SU-DHL-6 (cell line): ENCODE measurements around the gene TMEM120A.

ENCODE experiments used
- EZH2phosphoT487 ChIP-seq: fragments of 200-600 bp; sonication (generic), shearing (Covaris generic); conservative IDR thresholded peaks from 2 replicates; pipeline ENCODE4 v1.6.1; 2018; ENCODE audit warnings: mild to moderate bottlenecking, antibody characterized with exemption, low read length, moderate library complexity, mixed read lengths
- TF ChIP-seq, protein P1 (sequence below): fragments of 200-600 bp; sonication (generic); IDR thresholded peaks from one replicate; pipeline ENCODE4 v1.5.1; 2017; ENCODE audit warnings: antibody characterized with exemption, mild to moderate bottlenecking, low read length, moderate library complexity; ENCODE audit not compliant: insufficient read depth, poor library complexity, severe bottlenecking

- TF ChIP-seq, protein P1, sequence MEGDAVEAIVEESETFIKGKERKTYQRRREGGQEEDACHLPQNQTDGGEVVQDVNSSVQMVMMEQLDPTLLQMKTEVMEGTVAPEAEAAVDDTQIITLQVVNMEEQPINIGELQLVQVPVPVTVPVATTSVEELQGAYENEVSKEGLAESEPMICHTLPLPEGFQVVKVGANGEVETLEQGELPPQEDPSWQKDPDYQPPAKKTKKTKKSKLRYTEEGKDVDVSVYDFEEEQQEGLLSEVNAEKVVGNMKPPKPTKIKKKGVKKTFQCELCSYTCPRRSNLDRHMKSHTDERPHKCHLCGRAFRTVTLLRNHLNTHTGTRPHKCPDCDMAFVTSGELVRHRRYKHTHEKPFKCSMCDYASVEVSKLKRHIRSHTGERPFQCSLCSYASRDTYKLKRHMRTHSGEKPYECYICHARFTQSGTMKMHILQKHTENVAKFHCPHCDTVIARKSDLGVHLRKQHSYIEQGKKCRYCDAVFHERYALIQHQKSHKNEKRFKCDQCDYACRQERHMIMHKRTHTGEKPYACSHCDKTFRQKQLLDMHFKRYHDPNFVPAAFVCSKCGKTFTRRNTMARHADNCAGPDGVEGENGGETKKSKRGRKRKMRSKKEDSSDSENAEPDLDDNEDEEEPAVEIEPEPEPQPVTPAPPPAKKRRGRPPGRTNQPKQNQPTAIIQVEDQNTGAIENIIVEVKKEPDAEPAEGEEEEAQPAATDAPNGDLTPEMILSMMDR: no peak
- no peak for TF ChIP-seq EZH2phosphoT487
These were observed 40.5 kb downstream of the TMEM120A start for GRCh38 chr7:75953931-75954330.
